Measurements from ENCODE around the gene SCAPER.
A peak's percentile ranks its signal among the peaks of the same experiment; 100 is the strongest.

DNA sequence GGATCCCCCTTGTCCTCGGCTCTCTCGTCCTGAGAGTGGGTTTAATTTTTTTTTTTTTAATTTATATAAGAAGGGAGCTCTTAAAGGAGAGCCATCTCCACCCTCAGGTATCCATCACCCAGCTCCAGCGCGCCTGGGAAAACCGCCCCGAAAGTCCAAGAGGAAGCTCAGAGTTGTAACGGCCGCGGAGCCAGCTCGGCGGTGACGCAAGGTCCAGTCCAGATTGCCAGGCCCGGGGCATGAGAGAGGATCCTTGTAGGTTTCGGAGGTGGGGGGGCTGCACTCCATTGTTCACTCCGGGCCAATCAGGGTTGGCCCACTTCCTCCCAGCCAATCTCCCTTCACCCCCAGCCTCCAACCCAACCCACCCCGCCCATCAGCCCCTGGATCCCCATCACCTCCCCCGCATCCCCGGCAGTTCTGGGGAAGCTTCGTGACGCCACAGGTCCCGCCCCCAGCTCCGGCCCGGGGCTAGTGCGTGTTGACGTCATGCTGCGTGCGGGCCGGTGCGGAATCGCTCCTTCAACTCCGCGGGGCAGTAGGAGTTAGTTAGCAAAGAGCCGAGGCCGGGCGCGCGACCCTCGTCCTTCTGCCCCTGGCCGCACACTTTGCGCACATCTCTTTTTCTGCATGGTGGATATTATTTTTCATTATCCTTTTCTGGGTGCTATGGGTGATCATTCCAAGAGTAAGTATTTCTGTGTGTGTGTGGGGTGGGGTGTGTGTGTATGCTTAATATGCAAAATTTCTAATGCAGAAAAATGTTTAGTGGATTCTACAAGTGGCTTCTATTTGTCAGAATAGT is 568.7 kb downstream of the SCAPER start, which contains the start of gene ISL2:
- TF ChIP-seq, protein P1, sequence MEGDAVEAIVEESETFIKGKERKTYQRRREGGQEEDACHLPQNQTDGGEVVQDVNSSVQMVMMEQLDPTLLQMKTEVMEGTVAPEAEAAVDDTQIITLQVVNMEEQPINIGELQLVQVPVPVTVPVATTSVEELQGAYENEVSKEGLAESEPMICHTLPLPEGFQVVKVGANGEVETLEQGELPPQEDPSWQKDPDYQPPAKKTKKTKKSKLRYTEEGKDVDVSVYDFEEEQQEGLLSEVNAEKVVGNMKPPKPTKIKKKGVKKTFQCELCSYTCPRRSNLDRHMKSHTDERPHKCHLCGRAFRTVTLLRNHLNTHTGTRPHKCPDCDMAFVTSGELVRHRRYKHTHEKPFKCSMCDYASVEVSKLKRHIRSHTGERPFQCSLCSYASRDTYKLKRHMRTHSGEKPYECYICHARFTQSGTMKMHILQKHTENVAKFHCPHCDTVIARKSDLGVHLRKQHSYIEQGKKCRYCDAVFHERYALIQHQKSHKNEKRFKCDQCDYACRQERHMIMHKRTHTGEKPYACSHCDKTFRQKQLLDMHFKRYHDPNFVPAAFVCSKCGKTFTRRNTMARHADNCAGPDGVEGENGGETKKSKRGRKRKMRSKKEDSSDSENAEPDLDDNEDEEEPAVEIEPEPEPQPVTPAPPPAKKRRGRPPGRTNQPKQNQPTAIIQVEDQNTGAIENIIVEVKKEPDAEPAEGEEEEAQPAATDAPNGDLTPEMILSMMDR (IDR thresholded peaks at IDR 0.05), result no peak
- TF ChIP-seq FOXJ3 (CRISPR knock-in tag; IDR thresholded peaks at IDR 0.05; ENCODE audit: borderline replicate concordance) (no peak), MYBL2 (CRISPR knock-in tag; IDR thresholded peaks at IDR 0.05) (no peak), TEAD4 (CRISPR knock-in tag; IDR thresholded peaks at IDR 0.05) (no peak), SP1 (CRISPR knock-in tag; conservative IDR thresholded peaks at IDR 0.05) (peak; percentile 67), IRF2 (CRISPR knock-in tag; IDR thresholded peaks at IDR 0.05; ENCODE audit: borderline replicate concordance, low read depth) (no peak), SMAD4 (CRISPR knock-in tag; IDR thresholded peaks at IDR 0.05) (no peak), FOXP1 (CRISPR knock-in tag; IDR thresholded peaks at IDR 0.05; ENCODE audit: borderline replicate concordance) (0 out of 2 replicates have a peak, but pooled peaks have one; percentile 42), NR3C1 (CRISPR knock-in tag; conservative IDR thresholded peaks at IDR 0.05; ENCODE audit: low read depth) (no peak), ZNF416 (CRISPR knock-in tag; IDR thresholded peaks at IDR 0.05) (no peak), GTF2I (CRISPR knock-in tag; conservative IDR thresholded peaks at IDR 0.05) (no peak)
- TF ChIP-seq, protein P2, sequence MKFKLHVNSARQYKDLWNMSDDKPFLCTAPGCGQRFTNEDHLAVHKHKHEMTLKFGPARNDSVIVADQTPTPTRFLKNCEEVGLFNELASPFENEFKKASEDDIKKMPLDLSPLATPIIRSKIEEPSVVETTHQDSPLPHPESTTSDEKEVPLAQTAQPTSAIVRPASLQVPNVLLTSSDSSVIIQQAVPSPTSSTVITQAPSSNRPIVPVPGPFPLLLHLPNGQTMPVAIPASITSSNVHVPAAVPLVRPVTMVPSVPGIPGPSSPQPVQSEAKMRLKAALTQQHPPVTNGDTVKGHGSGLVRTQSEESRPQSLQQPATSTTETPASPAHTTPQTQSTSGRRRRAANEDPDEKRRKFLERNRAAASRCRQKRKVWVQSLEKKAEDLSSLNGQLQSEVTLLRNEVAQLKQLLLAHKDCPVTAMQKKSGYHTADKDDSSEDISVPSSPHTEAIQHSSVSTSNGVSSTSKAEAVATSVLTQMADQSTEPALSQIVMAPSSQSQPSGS (CRISPR knock-in tag; IDR thresholded peaks at IDR 0.05; ENCODE audit: borderline replicate concordance, low read depth), result no peak
- TF ChIP-seq, protein P3, sequence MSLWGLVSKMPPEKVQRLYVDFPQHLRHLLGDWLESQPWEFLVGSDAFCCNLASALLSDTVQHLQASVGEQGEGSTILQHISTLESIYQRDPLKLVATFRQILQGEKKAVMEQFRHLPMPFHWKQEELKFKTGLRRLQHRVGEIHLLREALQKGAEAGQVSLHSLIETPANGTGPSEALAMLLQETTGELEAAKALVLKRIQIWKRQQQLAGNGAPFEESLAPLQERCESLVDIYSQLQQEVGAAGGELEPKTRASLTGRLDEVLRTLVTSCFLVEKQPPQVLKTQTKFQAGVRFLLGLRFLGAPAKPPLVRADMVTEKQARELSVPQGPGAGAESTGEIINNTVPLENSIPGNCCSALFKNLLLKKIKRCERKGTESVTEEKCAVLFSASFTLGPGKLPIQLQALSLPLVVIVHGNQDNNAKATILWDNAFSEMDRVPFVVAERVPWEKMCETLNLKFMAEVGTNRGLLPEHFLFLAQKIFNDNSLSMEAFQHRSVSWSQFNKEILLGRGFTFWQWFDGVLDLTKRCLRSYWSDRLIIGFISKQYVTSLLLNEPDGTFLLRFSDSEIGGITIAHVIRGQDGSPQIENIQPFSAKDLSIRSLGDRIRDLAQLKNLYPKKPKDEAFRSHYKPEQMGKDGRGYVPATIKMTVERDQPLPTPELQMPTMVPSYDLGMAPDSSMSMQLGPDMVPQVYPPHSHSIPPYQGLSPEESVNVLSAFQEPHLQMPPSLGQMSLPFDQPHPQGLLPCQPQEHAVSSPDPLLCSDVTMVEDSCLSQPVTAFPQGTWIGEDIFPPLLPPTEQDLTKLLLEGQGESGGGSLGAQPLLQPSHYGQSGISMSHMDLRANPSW (CRISPR knock-in tag; conservative IDR thresholded peaks at IDR 0.05; ENCODE audit: low read depth), result no peak
- TF ChIP-seq, protein P4, sequence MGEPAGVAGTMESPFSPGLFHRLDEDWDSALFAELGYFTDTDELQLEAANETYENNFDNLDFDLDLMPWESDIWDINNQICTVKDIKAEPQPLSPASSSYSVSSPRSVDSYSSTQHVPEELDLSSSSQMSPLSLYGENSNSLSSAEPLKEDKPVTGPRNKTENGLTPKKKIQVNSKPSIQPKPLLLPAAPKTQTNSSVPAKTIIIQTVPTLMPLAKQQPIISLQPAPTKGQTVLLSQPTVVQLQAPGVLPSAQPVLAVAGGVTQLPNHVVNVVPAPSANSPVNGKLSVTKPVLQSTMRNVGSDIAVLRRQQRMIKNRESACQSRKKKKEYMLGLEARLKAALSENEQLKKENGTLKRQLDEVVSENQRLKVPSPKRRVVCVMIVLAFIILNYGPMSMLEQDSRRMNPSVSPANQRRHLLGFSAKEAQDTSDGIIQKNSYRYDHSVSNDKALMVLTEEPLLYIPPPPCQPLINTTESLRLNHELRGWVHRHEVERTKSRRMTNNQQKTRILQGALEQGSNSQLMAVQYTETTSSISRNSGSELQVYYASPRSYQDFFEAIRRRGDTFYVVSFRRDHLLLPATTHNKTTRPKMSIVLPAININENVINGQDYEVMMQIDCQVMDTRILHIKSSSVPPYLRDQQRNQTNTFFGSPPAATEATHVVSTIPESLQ (CRISPR knock-in tag; IDR thresholded peaks at IDR 0.05), result no peak

Data from WTC11 (cell line).